ENCODE results near the gene RIMKLB.
A peak's percentile ranks its signal among the peaks of the same experiment; 100 is the strongest.
"Not testable (repeated sequence)": the region's sequence is repeated elsewhere in the genome, so short reads cannot be mapped to it uniquely, and the experiment has no call there.

RIMKLB gene

GRCh38 chr12:8709124-8709830, 11.5 kb downstream of the RIMKLB start:
- ChIA-PET POLR2A (ENCODE audit: low non-redundant PET) (no interaction called here), CTCF (no interaction called here)
- TF ChIP-seq CTCF (conservative IDR thresholded peaks at IDR 0.05; ENCODE audit: low read depth) = no peak
- no peak for DNase-seq (ENCODE audit: low spot score)
- no peak overlapping the region for H3K27ac ChIP-seq

- ChIA-PET CTCF (interaction anchor here (0.6 kb wide), 1 partner anchor 1921 kb away, joined by 4 read pairs; no protein-coding TSS in a partner anchor), POLR2A (ENCODE audit: low non-redundant PET) (no interaction called here)
- DNase-seq (ENCODE audit: low spot score) = no peak
- no peak overlapping the region for H3K27ac ChIP-seq
- no peak for TF ChIP-seq CTCF (conservative IDR thresholded peaks at IDR 0.05; ENCODE audit: low read depth)
These were observed 14.8 kb downstream of the RIMKLB start for GRCh38 chr12:8712572-8712971.

- DNase-seq (ENCODE audit: low spot score) = no peak
- POLR2A ChIA-PET (ENCODE audit: low non-redundant PET) = no interaction called here
- no peak overlapping the region for H3K27ac ChIP-seq
- CTCF ChIA-PET = no interaction called here
- no peak for TF ChIP-seq CTCF (conservative IDR thresholded peaks at IDR 0.05; ENCODE audit: low read depth)
These were observed 24.6 kb downstream of the RIMKLB start for GRCh38 chr12:8722286-8722800.

- TF ChIP-seq CTCF (conservative IDR thresholded peaks at IDR 0.05; ENCODE audit: low read depth) = no peak
- no peak for DNase-seq (ENCODE audit: low spot score)
- ChIA-PET CTCF (no interaction called here), POLR2A (ENCODE audit: low non-redundant PET) (no interaction called here)
- no peak overlapping the region for H3K27ac ChIP-seq
These were observed 37.1 kb downstream of the RIMKLB start for GRCh38 chr12:8734873-8735381.

GRCh38 chr12:8742501-8742900, 44.7 kb downstream of the RIMKLB start:
- peak; percentile 24 for DNase-seq (ENCODE audit: low spot score)
- no peak overlapping the region for H3K27ac ChIP-seq
- no peak for TF ChIP-seq CTCF (conservative IDR thresholded peaks at IDR 0.05; ENCODE audit: low read depth)
- ChIA-PET POLR2A (ENCODE audit: low non-redundant PET) (no interaction called here), CTCF (interaction anchor here (1.0 kb wide), 1 partner anchor 148 kb away, joined by 3 read pairs; no protein-coding TSS in a partner anchor)

GRCh38 chr12:8743121-8743520, 45.3 kb downstream of the RIMKLB start:
- POLR2A ChIA-PET (ENCODE audit: low non-redundant PET); H3K27ac ChIP-seq; DNase-seq (ENCODE audit: low spot score): not testable (repeated sequence)
- CTCF ChIA-PET = interaction anchor here (0.6 kb wide), 1 partner anchor 751 kb away, joined by 5 read pairs; no protein-coding TSS in a partner anchor

- DNase-seq (ENCODE audit: low spot score); CTCF ChIA-PET; POLR2A ChIA-PET (ENCODE audit: low non-redundant PET); H3K27ac ChIP-seq: not testable (repeated sequence)
These were observed 47.8 kb downstream of the RIMKLB start for GRCh38 chr12:8745631-8746030.
